Parathyroid adenoma (tissue), 2 donors: Measurements from ENCODE around the gene SNHG17.
"Not testable (repeated sequence)": the region's sequence is repeated elsewhere in the genome, so short reads cannot be mapped to it uniquely, and the experiment has no call there.

Experiments
- H2AFZ ChIP-seq: fragments of 300-600 bp; sonication (generic); one replicate; pipeline ENCODE4 v1.7.0; 2017; ENCODE audit warnings: antibody characterized with exemption, mild to moderate bottlenecking
- H3K27ac ChIP-seq: fragments of 300-600 bp; sonication (generic); one replicate; pipeline ENCODE4 v1.7.0; 2017
- H3K27me3 ChIP-seq: fragments of 300-600 bp; sonication (generic); one replicate; pipeline ENCODE4 v1.7.0; 2017; ENCODE audit warnings: low read length; ENCODE audit not compliant: control insufficient read depth, insufficient read depth
- H3K36me3 ChIP-seq: fragments of 300-600 bp; sonication (generic); one replicate; pipeline ENCODE4 v1.7.0; 2017; ENCODE audit warnings: low read length; ENCODE audit not compliant: control insufficient read depth, insufficient read depth
- H3K4me1 ChIP-seq: fragments of 300-600 bp; sonication (generic); one replicate; pipeline ENCODE4 v1.7.0; 2017; ENCODE audit warnings: control low read depth
- H3K4me2 ChIP-seq: fragments of 300-600 bp; sonication (generic); one replicate; pipeline ENCODE4 v1.7.0; 2017; ENCODE audit warnings: low read length
- H3K4me3 ChIP-seq: fragments of 300-600 bp; sonication (generic); one replicate; pipeline ENCODE4 v1.7.0; 2017; ENCODE audit warnings: low read depth, low read length
- H3K79me2 ChIP-seq: fragments of 300-600 bp; sonication (generic); one replicate; pipeline ENCODE4 v1.7.0; 2017; ENCODE audit warnings: control low read depth
- H3K9ac ChIP-seq: fragments of 300-600 bp; sonication (generic); one replicate; pipeline ENCODE4 v1.7.0; 2017; ENCODE audit warnings: mild to moderate bottlenecking
- H3K9me3 ChIP-seq: fragments of 300-600 bp; sonication (generic); one replicate; pipeline ENCODE4 v1.7.0; 2017; ENCODE audit warnings: low read length; ENCODE audit not compliant: control insufficient read depth
- TF ChIP-seq, protein P1 (sequence below): fragments of 300-600 bp; sonication (generic); IDR thresholded peaks from one replicate; pipeline ENCODE4 v1.7.0; 2017; ENCODE audit warnings: antibody characterized with exemption, mild to moderate bottlenecking
- donor health status: primary hyperparathyroidism.

SNHG17 gene

GRCh38 chr20:38435555-38435939, 419 bp upstream of the SNHG17 start:
- H3K27me3 ChIP-seq, result no peaks in the 10 kb centered on the region
- H3K9me3 ChIP-seq, result no peaks in the 10 kb centered on the region
- no peak overlapping the region for H3K4me2 ChIP-seq
- peak overlapping the region; percentile 89 for H2AFZ ChIP-seq
- H3K27ac ChIP-seq, result no peak overlapping the region
- no peaks in the 10 kb centered on the region for H3K36me3 ChIP-seq
- H3K9ac ChIP-seq, result no peak overlapping the region
- H3K4me3 ChIP-seq, result peak overlapping the region; percentile 74
- peaks cover 5% of the 10 kb centered on the region for H3K79me2 ChIP-seq
- H3K4me1 ChIP-seq, result no peaks in the 10 kb centered on the region
- TF ChIP-seq, protein P1, sequence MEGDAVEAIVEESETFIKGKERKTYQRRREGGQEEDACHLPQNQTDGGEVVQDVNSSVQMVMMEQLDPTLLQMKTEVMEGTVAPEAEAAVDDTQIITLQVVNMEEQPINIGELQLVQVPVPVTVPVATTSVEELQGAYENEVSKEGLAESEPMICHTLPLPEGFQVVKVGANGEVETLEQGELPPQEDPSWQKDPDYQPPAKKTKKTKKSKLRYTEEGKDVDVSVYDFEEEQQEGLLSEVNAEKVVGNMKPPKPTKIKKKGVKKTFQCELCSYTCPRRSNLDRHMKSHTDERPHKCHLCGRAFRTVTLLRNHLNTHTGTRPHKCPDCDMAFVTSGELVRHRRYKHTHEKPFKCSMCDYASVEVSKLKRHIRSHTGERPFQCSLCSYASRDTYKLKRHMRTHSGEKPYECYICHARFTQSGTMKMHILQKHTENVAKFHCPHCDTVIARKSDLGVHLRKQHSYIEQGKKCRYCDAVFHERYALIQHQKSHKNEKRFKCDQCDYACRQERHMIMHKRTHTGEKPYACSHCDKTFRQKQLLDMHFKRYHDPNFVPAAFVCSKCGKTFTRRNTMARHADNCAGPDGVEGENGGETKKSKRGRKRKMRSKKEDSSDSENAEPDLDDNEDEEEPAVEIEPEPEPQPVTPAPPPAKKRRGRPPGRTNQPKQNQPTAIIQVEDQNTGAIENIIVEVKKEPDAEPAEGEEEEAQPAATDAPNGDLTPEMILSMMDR, result no peak

- Histone ChIP-seq H3K9ac (peak overlapping the region; percentile 40), H3K27ac (peak overlapping the region; percentile 76), H3K9me3 (no peaks in the 10 kb centered on the region), H3K4me2 (peak overlapping the region; percentile 90), H2AFZ (peak overlapping the region; percentile 89), H3K4me1 (no peaks in the 10 kb centered on the region), H3K27me3 (no peaks in the 10 kb centered on the region), H3K4me3 (peak overlapping the region; percentile 74), H3K79me2 (peaks cover 5% of the 10 kb centered on the region), H3K36me3 (no peaks in the 10 kb centered on the region)
- TF ChIP-seq, protein P1, result no peak
Observed at GRCh38 chr20:38434301-38434741, 807 bp downstream of the SNHG17 start.

DNA sequence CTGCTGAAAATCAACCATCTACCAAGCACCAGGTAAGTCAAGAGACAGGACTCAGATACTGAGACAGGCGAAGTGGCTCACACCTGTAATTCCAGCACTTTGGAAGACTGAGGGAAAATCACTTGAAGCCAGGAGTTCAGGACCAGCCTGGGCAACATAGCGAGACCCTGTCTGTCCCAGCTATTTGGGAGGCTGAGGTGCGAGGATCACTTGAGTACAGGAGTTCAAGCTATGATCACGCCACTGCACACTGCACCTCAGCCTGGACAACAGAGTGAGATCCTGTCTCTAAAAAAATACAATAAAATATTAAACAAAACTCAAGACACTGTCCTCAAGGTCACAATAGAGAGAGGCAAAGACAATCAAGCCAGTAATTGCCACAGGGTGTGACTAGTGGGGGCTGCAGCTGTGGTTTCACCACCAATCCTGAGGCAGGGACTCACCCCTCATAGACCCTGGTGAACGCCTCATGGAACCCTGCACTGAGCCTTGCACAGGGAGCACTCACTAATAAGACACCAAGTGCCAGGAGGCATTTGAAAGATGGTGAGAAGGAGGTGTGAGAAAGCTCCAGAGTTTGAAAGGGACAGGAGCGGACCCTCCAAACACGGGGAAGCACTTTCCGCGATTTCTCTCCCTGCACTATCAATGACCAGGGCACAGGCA, 1.7 kb downstream of the SNHG17 start:
- no peak overlapping the region for H3K4me2 ChIP-seq
- no peaks in the 10 kb centered on the region for H3K27me3 ChIP-seq
- H3K79me2 ChIP-seq, result peaks cover 7% of the 10 kb centered on the region
- no peaks in the 10 kb centered on the region for H3K36me3 ChIP-seq
- H3K9ac ChIP-seq, result no peak overlapping the region
- no peaks in the 10 kb centered on the region for H3K4me1 ChIP-seq
- TF ChIP-seq, protein P1, result no peak
- H3K9me3 ChIP-seq, result no peaks in the 10 kb centered on the region
- peak overlapping the region; percentile 74 for H3K4me3 ChIP-seq
- H3K27ac ChIP-seq, result no peak overlapping the region
- no peak overlapping the region for H2AFZ ChIP-seq

DNA sequence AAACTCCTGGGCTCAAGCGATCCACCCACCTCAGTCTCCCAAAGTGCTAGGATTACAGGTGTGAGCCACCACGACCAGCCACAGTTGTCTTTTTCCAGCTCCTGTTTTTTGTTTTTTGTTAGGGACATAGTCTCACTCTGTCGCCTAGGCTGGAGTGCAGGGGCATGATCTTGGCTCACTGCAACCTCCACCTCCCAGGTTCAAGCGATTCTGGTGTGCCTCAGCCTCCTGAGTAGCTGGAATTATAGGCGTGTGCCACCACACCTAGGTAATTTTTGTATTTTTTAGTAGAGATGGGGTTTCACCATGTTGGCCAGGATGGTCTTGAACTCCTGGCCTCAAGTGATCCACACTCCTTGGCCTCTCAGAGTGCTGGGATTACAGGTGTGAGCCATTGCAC, 2.3 kb downstream of the SNHG17 start:
- not testable (repeated sequence) for H3K27ac ChIP-seq, H3K79me2 ChIP-seq, H3K27me3 ChIP-seq, H3K9ac ChIP-seq, H2AFZ ChIP-seq, H3K4me2 ChIP-seq, H3K9me3 ChIP-seq, H3K4me3 ChIP-seq, H3K4me1 ChIP-seq, H3K36me3 ChIP-seq

DNA sequence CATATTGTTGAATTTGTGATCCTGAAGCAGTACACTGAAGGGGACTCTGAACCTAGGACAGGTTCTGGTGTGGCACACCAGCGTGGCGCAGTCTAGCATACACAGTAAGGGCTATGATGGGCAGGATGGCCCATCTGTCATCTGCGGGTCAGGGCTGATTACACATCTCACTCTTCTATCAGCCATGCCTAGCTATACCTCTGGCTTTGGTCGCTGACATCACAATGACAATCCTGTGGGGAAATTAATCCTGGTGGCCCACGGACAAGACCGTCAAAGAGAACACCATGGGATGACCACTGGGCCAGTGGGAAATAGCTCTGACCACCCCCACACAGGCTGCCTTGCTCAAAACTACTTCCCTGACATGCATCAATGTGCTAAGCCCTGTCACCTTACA, 2.8 kb downstream of the SNHG17 start:
- no peaks in the 10 kb centered on the region for H3K9me3 ChIP-seq
- H3K4me1 ChIP-seq, result no peaks in the 10 kb centered on the region
- peaks cover 8% of the 10 kb centered on the region for H3K79me2 ChIP-seq
- H3K27ac ChIP-seq, result no peak overlapping the region
- H3K9ac ChIP-seq, result no peak overlapping the region
- no peak overlapping the region for H3K4me2 ChIP-seq
- no peak overlapping the region for H2AFZ ChIP-seq
- H3K27me3 ChIP-seq, result no peaks in the 10 kb centered on the region
- H3K4me3 ChIP-seq, result no peak overlapping the region
- TF ChIP-seq, protein P1, result no peak
- H3K36me3 ChIP-seq, result no peaks in the 10 kb centered on the region
